GM18867 (cell line): Measurements from ENCODE around the gene AKIP1.

Experiments
- ATAC-seq: cut with Tn5 transposase; IDR thresholded peaks from one replicate; pipeline ENCODE4 v1.9.1; 2021; ENCODE audit warnings: mild to moderate bottlenecking, moderate library complexity; ENCODE audit not compliant: unreplicated experiment

The AKIP1 gene

DNA sequence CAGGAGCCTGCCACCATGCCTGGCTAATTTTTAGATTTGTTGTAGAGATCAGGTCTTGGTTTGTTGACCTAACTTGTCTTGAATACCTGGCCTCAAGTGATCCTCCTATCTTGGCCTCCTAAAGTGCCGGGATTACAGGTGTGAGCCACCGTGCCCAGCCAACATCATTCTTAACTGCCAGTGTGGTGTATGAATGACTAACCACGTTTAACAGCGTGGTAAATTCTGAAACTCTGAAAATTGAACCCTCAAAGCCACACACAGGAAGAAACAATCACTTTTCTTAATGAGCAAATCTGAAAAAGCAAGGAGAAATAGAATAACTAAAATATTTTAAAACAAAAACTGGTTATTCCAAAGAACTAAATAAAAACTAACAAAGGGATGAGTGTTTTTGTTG, 45.9 kb downstream of the AKIP1 start:
- no peak for ATAC-seq

DNA sequence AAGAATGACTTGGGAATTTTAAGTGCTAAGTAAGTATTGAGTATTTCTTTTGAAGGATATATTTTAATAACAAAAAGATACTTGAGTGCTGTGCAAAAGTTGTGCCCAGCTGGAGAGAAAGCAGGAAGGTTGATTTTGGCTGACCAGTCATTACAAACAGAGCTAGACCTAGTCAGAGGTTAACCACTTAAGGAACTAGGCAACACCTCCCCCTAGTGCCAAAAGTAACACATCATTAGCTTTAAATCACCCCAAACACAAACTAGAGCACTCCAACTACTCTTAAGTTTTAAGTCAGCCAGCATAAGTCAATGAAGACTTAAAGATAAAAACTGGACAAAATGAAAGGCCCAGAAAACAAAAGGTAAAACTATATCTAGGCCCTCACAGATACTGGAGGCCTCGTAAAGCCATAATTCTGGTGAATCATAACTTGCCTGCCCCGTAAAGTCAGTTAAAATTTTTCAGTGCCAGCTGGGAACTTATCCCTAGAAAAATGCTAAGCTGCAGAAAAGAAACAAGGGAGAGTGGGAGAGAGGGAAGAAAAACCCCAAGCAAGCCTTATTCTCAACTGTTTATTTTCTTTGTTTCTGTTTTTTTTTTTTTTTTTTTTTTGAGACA, 48.7 kb downstream of the AKIP1 start:
- peak; percentile 42 for ATAC-seq

DNA sequence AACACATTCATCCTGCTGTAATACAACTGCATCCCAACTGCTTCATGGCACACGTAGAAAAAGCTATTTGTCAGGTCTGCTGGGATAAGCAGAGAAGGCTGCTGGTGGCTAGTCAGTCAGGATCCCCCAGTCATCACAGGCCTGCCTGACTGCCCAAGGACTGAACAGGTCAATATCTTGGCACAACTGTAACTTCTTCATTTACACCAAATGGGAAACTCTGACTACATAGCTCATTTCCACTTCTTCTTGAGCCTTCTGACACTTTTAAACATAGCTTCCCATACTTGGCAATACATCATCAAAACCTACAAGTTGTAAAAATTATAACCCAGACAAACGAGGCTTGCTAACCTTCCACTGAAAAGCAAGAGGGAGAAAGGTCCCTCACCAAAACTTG, 50.4 kb downstream of the AKIP1 start:
- no peak for ATAC-seq

DNA sequence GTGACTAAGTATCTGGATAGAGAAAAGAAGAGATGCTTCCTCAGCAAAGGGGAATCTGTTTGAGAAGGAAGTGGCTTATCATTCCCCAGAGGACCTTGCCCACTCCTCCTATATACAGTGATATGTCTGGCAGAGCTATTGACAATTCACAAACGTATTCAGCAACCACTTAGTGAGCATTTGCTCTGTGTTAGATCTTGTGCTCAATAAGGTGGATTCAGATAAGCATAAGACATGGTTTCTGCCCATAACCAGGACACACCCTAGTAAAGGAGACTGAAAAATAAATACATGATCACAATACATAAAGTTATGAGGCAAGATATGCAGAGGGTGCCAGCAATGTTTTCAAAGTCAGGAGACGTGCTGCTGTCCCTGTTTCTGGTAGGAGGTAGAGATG, 51.9 kb downstream of the AKIP1 start:
- ATAC-seq: no peak

DNA sequence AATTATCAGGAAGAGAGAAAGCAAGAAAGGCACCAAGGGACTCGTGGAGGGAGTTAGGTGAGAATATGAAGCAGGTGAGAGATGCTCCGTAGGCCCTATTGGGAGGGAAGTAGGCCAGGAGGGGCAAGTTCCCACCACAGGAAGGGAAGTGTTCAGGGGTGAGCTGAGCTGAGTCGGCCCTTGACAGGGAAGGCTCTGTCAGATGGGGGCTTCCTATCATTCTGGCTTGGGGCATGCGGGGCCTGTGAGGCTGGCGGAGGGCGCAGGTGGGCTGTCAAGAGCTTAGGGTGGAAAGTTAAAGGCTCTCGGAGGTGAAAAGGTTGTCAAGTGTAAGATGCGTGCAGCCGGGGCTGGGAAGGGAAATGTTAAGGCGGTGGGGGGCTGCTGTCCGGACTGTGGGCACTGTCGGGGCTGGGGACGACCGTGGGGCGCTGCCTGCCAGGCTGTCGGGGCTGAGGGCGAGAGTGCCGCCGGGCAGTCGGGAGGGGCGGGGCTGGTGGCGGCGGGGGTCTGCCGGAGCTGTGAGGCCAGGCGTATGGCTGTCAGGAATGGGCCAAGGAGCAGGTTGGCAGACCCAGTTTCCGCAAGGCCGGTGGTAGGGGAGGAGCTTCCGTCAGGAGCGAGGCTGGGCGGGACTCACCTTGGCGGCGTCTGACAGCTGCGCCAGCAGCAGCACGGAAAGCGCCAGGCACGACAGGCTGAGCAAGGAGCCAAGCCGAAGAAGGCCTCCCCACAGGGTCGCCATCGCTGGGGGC, 52.8 kb downstream of the AKIP1 start:
- ATAC-seq: peak; percentile 70

- ATAC-seq: peak; percentile 79
Measured at GRCh38 chr11:8964324-8965320, 53.6 kb downstream of the AKIP1 start, which contains the start of gene TMEM9B. Gene TMEM9B (minus strand): TSS chr11:8964442. CDS start chr11:8964313, 129 bp downstream.

DNA sequence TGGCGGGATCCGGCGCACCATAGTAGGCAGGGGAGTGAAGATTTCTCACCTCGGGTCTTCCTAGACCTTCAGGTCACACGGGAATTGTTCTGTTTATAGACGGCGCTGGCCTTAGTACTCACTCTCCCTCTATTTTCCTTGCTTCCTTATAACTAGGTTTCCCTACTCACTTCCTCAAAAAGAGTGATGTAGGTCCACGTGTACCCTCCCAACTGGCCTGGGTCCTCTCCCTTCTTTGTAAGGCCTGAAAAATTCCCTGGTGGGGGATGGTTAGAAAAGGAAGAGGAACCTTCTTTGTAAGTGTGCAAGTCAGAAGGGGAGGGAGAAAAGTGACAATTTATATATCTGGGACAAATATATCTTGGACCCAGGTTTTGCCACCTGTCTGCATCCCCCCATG, 56.2 kb downstream of the AKIP1 start:
- ATAC-seq: no peak
